H7 (cell line): Measurements from ENCODE around the gene ETFRF1. TPM values are rescaled to one million over a fixed set of nuclear protein-coding genes. Genes with fewer than 3 reads are reported as not detected.
A peak's percentile ranks its signal among the peaks of the same experiment; 100 is the strongest.

Experiments
- DNase-seq: peaks from one replicate; pipeline ENCODE4 v3.0.0; 2012
- H3K27me3 ChIP-seq: 2 replicates; pipeline ENCODE4 v1.6.0; 2011; ENCODE audit warnings: mild to moderate bottlenecking, low read length; ENCODE audit not compliant: control insufficient read depth, insufficient read depth
- H3K36me3 ChIP-seq: replicated peaks from 2 replicates; pipeline ENCODE4 v1.5.1; 2011; ENCODE audit warnings: low read length; ENCODE audit not compliant: control insufficient read depth, insufficient read depth
- H3K4me3 ChIP-seq: 2 replicates; pipeline ENCODE4 v1.5.1; 2011; ENCODE audit warnings: low read depth, mild to moderate bottlenecking, control low read depth, low read length, moderate library complexity; ENCODE audit not compliant: insufficient read depth
- total RNA-seq: library from RNA; depleted of rRNA; stranded (reverse); fragments of >200 nt; shearing (Covaris generic); gene quantifications from 2 replicates; pipeline ENCODE4 v1.2.3, GENCODE V29; 2014

Gene ETFRF1
- total RNA-seq, 1 experiment from 2014 or later = 9.4 TPM

DNA sequence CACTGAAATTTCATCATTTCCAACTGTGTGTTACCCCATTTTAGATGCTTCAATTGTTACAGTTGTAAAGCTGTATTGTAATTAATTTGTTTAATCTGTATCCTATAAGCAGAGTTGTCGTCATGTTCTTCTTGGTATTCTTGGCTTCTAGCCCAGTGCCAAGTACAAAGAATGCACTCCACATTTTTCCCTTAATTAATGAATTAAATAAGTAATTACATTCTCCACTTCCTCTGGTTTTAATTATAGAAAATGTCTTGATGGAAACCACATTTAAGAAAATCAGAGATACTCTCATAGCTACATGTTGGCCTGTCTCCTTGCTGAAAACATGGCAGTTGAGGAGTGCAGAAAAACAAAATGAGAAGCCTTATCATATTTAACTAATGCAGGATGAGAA, 823 bp upstream of the ETFRF1 start:
- DNase-seq = no peak
- Histone ChIP-seq H3K4me3 (no peak overlapping the region), H3K27me3 (no peaks in the 10 kb centered on the region), H3K36me3 (no peaks in the 10 kb centered on the region)

- H3K36me3 ChIP-seq = no peaks in the 10 kb centered on the region
Measured at GRCh38 chr12:25194722-25195055, 348 bp upstream of the ETFRF1 start.

GRCh38 chr12:25197608-25198007, 2.6 kb downstream of the ETFRF1 start:
- Histone ChIP-seq H3K36me3 (no peaks in the 10 kb centered on the region; the same call in 1 of the 2 replicates), H3K27me3 (no peaks in the 10 kb centered on the region), H3K4me3 (no peak overlapping the region)
- no peak for DNase-seq

More at GRCh38 chr12:25194722-25195055, 348 bp upstream of the ETFRF1 start:
- Histone ChIP-seq H3K27me3 (no peaks in the 10 kb centered on the region), H3K4me3 (peak overlapping the region; percentile 67)
- no peak for DNase-seq

GRCh38 chr12:25200703-25201102, 5.7 kb downstream of the ETFRF1 start:
- DNase-seq = no peak
- H3K27me3 ChIP-seq = no peaks in the 10 kb centered on the region
- H3K4me3 ChIP-seq = no peak overlapping the region
- H3K36me3 ChIP-seq = no peaks in the 10 kb centered on the region; the same call in 1 of the 2 replicates

DNA sequence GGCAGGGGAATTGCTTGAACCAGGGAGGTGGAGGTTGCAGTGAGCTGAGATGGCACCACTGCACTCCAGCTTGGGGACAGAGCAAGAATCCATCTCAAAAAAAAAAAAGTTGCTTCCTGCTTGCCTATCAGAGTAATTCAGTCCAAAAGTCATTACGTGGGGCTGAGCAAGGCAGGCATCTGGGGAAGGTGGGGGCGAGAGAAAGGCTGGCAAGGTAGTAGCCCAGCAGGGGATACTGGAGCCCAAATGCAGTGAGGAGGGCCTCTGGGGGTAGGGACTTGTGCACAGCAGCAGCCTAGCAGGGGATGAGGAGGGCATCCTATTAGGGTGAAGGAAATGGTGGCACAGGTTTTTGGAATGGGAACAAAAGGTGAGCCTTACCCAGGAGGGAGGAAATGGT, 7.1 kb downstream of the ETFRF1 start:
- Histone ChIP-seq H3K27me3 (no peaks in the 10 kb centered on the region), H3K4me3 (no peak overlapping the region), H3K36me3 (no peaks in the 10 kb centered on the region; the same call in 1 of the 2 replicates)
- DNase-seq = no peak

DNA sequence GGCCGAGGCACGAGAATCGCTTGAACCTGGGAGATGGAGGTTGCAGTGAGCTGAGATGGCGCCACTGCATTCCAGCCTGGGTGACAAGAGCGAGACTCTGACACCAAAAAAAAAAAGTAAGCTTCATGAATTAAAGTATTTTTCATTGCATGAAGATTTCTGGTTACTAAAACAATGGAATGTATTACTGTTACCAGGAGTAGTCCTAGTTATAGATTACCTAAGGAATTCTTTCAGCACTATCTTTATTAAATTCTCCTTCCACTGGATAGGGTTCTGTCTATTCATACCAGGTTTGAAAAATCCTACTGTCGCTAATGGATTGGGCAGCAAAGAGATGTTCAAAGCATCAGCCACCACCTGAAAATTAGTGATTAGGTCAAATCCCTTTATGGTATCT, 12.4 kb downstream of the ETFRF1 start:
- DNase-seq = no peak

GRCh38 chr12:25207846-25208245, 12.8 kb downstream of the ETFRF1 start:
- peaks cover 2% of the 10 kb centered on the region for H3K36me3 ChIP-seq
- H3K27me3 ChIP-seq = no peaks in the 10 kb centered on the region
- H3K4me3 ChIP-seq = no peak overlapping the region
- no peak for DNase-seq

More for the DNA sequence above, 12.4 kb downstream of the ETFRF1 start:
- no peaks in the 10 kb centered on the region for H3K27me3 ChIP-seq
- no peak overlapping the region for H3K4me3 ChIP-seq
- H3K36me3 ChIP-seq = peaks cover 2% of the 10 kb centered on the region

- no peaks in the 10 kb centered on the region for H3K27me3 ChIP-seq
- no peak overlapping the region for H3K4me3 ChIP-seq
- DNase-seq = no peak
- peaks cover 2% of the 10 kb centered on the region for H3K36me3 ChIP-seq
Measured at GRCh38 chr12:25208554-25208953, 13.5 kb downstream of the ETFRF1 start.

- DNase-seq = no peak
- Histone ChIP-seq H3K4me3 (no peak overlapping the region), H3K27me3 (no peaks in the 10 kb centered on the region), H3K36me3 (no peaks in the 10 kb centered on the region; the same call in none of the 2 replicates)
Measured at GRCh38 chr12:25213338-25213737, 18.3 kb downstream of the ETFRF1 start.

DNA sequence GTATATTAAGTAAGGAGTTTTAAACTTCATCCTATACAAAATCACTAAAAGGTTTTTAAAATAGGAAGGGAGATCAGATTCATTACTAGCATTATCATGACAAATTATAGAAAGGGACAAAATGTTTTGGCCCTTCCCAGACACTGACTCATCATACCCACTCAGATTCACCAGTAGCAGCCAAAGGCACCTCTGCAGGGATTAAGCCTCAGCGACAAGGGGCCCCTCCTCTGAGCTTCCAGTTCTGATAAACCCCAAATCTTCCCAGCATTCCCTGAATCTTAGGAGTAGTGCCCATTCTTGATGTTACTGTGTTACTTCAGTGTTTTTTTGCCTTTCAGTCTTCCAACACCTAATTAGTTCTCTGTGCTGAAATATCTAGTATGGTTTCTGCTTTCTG, 41.2 kb downstream of the ETFRF1 start:
- Histone ChIP-seq H3K27me3 (no peaks in the 10 kb centered on the region), H3K36me3 (no peaks in the 10 kb centered on the region; the same call in 1 of the 2 replicates), H3K4me3 (no peak overlapping the region)
- DNase-seq = no peak

- H3K27me3 ChIP-seq = no peaks in the 10 kb centered on the region
- DNase-seq = no peak
- no peak overlapping the region for H3K4me3 ChIP-seq
- no peaks in the 10 kb centered on the region; the same call in 1 of the 2 replicates for H3K36me3 ChIP-seq
Measured at GRCh38 chr12:25236626-25237025, 41.6 kb downstream of the ETFRF1 start.

- no peak overlapping the region for H3K4me3 ChIP-seq
- peak; percentile 16 for DNase-seq
- H3K36me3 ChIP-seq = no peaks in the 10 kb centered on the region; the same call in 1 of the 2 replicates
- H3K27me3 ChIP-seq = no peaks in the 10 kb centered on the region
Measured at GRCh38 chr12:25241167-25242020, 46.4 kb downstream of the ETFRF1 start.

GRCh38 chr12:25242981-25243679, 48.1 kb downstream of the ETFRF1 start:
- DNase-seq = no peak
- H3K36me3 ChIP-seq = no peaks in the 10 kb centered on the region

GRCh38 chr12:25243680-25243990, 48.6 kb downstream of the ETFRF1 start:
- Histone ChIP-seq H3K27me3 (no peaks in the 10 kb centered on the region), H3K4me3 (no peak overlapping the region), H3K36me3 (no peaks in the 10 kb centered on the region)
- DNase-seq = no peak

More at GRCh38 chr12:25242981-25243679, 48.1 kb downstream of the ETFRF1 start:
- Histone ChIP-seq H3K4me3 (no peak overlapping the region), H3K27me3 (no peaks in the 10 kb centered on the region)

- no peak for DNase-seq
- H3K36me3 ChIP-seq = no peaks in the 10 kb centered on the region
- no peak overlapping the region for H3K4me3 ChIP-seq
- H3K27me3 ChIP-seq = no peaks in the 10 kb centered on the region
Measured at GRCh38 chr12:25245491-25245890, 50.5 kb downstream of the ETFRF1 start.
